ENCODE measurements around the gene SCRN1. TPM values are rescaled to one million over a fixed set of nuclear protein-coding genes. Genes with fewer than 3 reads are reported as not detected.

The SCRN1 gene
- total RNA-seq, 1 donor from 2014 or later = 61.9 TPM

GRCh38 chr7:29871787-29872398 lies 117.7 kb downstream of the SCRN1 start:
- no peak for DNase-seq (ENCODE audit: low read depth)
- TF ChIP-seq CTCF (conservative IDR thresholded peaks at IDR 0.05; ENCODE audit: low read depth, low read length) = no peak
- H3K4me3 ChIP-seq (ENCODE audit: low read depth, low read length) = no peak overlapping the region

Other genes with a start within 250 kb of the SCRN1 start
- 0.23 and 0.36 TPM in 2 replicates for gene WIPF3, start 183.3 kb downstream of the SCRN1 start, total RNA-seq
- 7.8 and 12.6 TPM in 2 replicates for gene FKBP14, start 36.9 kb upstream of the SCRN1 start, total RNA-seq
- gene PLEKHA8, start 38.6 kb upstream of the SCRN1 start, total RNA-seq = 11.9 and 12.2 TPM in 2 replicates
- gene MTURN, start 145.2 kb upstream of the SCRN1 start, total RNA-seq = 3.4 and 4.7 TPM in 2 replicates

Data from epithelial cell of proximal tubule (primary cell).